ENCODE results near the gene TMEM259.

The TMEM259 gene

DNA sequence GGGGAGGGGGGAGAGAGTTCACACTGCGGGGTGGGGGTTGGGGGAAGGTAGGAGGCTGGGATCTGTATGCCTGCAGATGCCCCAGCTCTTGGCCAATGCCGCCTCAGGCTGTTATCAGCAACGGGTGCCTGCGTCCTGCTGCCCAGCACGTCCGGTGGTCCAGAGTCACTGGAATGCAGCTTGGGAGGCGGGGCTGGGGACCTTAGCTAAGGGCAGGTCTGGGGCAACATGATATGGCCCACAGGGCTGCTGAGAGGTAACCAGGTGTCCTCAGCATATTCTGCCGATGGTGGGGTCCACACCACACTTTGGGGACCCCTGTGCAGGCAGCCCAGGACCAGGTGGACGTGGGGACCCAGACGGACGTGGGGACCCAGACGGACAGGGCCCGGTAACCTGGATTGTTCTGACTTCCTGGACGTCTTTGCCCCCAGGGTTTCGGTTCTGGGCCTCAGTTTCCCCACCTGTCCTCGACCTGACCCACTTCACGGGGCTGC, 45.4 kb upstream of the TMEM259 start:
- Histone ChIP-seq H2AK5ac (ENCODE audit: low read length, severe bottlenecking) (no peak overlapping the region), H2BK15ac (ENCODE audit: low read depth, poor library complexity, severe bottlenecking) (no peak overlapping the region), H2BK12ac (ENCODE audit: low read length in 2 of 2) (no peak overlapping the region), H3K27me3 (ENCODE audit: control insufficient read depth in 1 of 2, insufficient read depth in 1 of 2, low read length in 2 of 2) (peaks cover 40 to 65% of the 10 kb centered on the region in 2 experiments), H3K36me3 (ENCODE audit: control insufficient read depth in 1 of 2, insufficient read depth in 2 of 2, low read depth in 1 of 2, low read length in 2 of 2) (peaks cover 0 to 16% of the 10 kb centered on the region in 2 experiments), H4K91ac (ENCODE audit: low read length) (no peak overlapping the region), H3K9ac (ENCODE audit: low read length) (no peak overlapping the region), H3K14ac (ENCODE audit: low read length in 2 of 2) (peak overlapping the region in 1 of 2 experiments; percentile 38), H3K23ac (ENCODE audit: low read length in 2 of 2) (no peak overlapping the region), H3K4me2 (ENCODE audit: low read length, poor library complexity, severe bottlenecking) (no peak overlapping the region), H3K9me3 (ENCODE audit: control insufficient read depth, low read length) (no peaks in the 10 kb centered on the region), H3K4ac (ENCODE audit: low read depth in 1 of 2, low read length in 2 of 2) (no peak overlapping the region), H3K27ac (ENCODE audit: low read length, poor library complexity, severe bottlenecking) (no peak overlapping the region), H2BK5ac (ENCODE audit: low read depth, low read length, poor library complexity, severe bottlenecking) (no peak overlapping the region), H3K4me1 (ENCODE audit: control insufficient read depth, insufficient read depth, low read depth, low read length) (peaks cover 34% of the 10 kb centered on the region), H2AFZ (ENCODE audit: low read depth, low read length) (no peak overlapping the region), H3K4me3 (ENCODE audit: insufficient read depth in 1 of 2, low read depth in 1 of 2, low read length in 2 of 2) (no peak overlapping the region), H4K8ac (ENCODE audit: low read length) (no peak overlapping the region), H2BK120ac (ENCODE audit: low read depth, low read length) (no peak overlapping the region), H3K18ac (ENCODE audit: low read depth in 1 of 2, low read length in 2 of 2) (peak overlapping the region in 1 of 2 experiments; percentile 56), H3K79me1 (replicated peaks; ENCODE audit: low read length, poor library complexity, severe bottlenecking) (no peaks in the 10 kb centered on the region)
- no peak for DNase-seq
- WGBS, result 53% methylated on average over 16 of the region's 17 CpGs

DNA sequence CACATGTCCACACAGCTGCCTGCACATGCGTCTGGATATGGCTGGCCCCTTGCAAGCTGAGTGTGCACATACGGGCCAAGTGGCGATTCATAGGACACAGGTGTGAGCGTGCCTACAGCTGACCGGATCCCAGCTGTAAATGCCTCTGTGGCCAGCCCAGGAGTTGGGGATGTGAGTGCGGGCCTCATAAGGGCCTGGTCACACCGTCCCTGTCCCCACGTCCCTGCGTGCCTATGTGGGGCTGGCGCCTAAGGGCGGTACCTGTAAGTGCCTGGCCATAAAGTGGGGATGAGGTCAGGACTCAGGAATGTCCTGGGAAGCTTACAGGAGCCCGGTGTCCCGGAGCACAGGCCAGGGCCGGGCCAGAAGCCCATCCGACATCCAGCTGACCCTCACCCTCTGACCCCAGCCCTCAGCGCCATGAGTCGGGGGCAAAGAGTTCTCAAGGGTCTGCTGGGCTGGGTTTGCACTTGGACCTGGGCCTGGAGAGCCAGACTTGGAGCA, 44.7 kb upstream of the TMEM259 start:
- H3K9me3 ChIP-seq (ENCODE audit: control insufficient read depth, low read length), result no peaks in the 10 kb centered on the region
- H3K4ac ChIP-seq (ENCODE audit: low read depth in 1 of 2, low read length in 2 of 2), result no peak overlapping the region
- H4K8ac ChIP-seq (ENCODE audit: low read length), result no peak overlapping the region
- peaks cover 29% of the 10 kb centered on the region for H3K4me1 ChIP-seq (ENCODE audit: control insufficient read depth, insufficient read depth, low read depth, low read length)
- H4K91ac ChIP-seq (ENCODE audit: low read length), result no peak overlapping the region
- no peak overlapping the region for H2BK5ac ChIP-seq (ENCODE audit: low read depth, low read length, poor library complexity, severe bottlenecking)
- 47% methylated on average over 16 of the region's 17 CpGs for WGBS
- no peak overlapping the region for H3K4me2 ChIP-seq (ENCODE audit: low read length, poor library complexity, severe bottlenecking)
- DNase-seq, result no peak
- H2BK12ac ChIP-seq (ENCODE audit: low read length in 2 of 2), result no peak overlapping the region
- H3K36me3 ChIP-seq (ENCODE audit: control insufficient read depth in 1 of 2, insufficient read depth in 2 of 2, low read depth in 1 of 2, low read length in 2 of 2), result peaks cover 0 to 19% of the 10 kb centered on the region in 2 experiments
- no peak overlapping the region for H2BK120ac ChIP-seq (ENCODE audit: low read depth, low read length)
- H3K4me3 ChIP-seq (ENCODE audit: insufficient read depth in 1 of 2, low read depth in 1 of 2, low read length in 2 of 2), result no peak overlapping the region
- no peak overlapping the region for H2BK15ac ChIP-seq (ENCODE audit: low read depth, poor library complexity, severe bottlenecking)
- no peak overlapping the region for H3K9ac ChIP-seq (ENCODE audit: low read length)
- H3K23ac ChIP-seq (ENCODE audit: low read length in 2 of 2), result peak overlapping the region in 1 of 2 experiments; percentile 27
- no peak overlapping the region for H2AFZ ChIP-seq (ENCODE audit: low read depth, low read length)
- H3K79me1 ChIP-seq (replicated peaks; ENCODE audit: low read length, poor library complexity, severe bottlenecking), result no peaks in the 10 kb centered on the region
- H3K27ac ChIP-seq (ENCODE audit: low read length, poor library complexity, severe bottlenecking), result no peak overlapping the region
- no peak overlapping the region for H2AK5ac ChIP-seq (ENCODE audit: low read length, severe bottlenecking)
- no peak overlapping the region for H3K14ac ChIP-seq (ENCODE audit: low read length in 2 of 2)
- H3K27me3 ChIP-seq (ENCODE audit: control insufficient read depth in 1 of 2, insufficient read depth in 1 of 2, low read length in 2 of 2), result peaks cover 36 to 60% of the 10 kb centered on the region in 2 experiments
- H3K18ac ChIP-seq (ENCODE audit: low read depth in 1 of 2, low read length in 2 of 2), result no peak overlapping the region

GRCh38 chr19:1064661-1065605, 44.0 kb upstream of the TMEM259 start:
- Histone ChIP-seq H2BK12ac (ENCODE audit: low read length in 2 of 2) (no peak overlapping the region), H3K14ac (ENCODE audit: low read length in 2 of 2) (no peak overlapping the region), H3K4me1 (ENCODE audit: control insufficient read depth, insufficient read depth, low read depth, low read length) (peaks cover 29% of the 10 kb centered on the region), H3K4me2 (ENCODE audit: low read length, poor library complexity, severe bottlenecking) (no peak overlapping the region), H3K9me3 (ENCODE audit: control insufficient read depth, low read length) (peaks cover under 1% of the 10 kb centered on the region), H2BK15ac (ENCODE audit: low read depth, poor library complexity, severe bottlenecking) (peak overlapping the region; percentile 61), H2AK5ac (ENCODE audit: low read length, severe bottlenecking) (no peak overlapping the region), H3K4me3 (ENCODE audit: insufficient read depth in 1 of 2, low read depth in 1 of 2, low read length in 2 of 2) (no peak overlapping the region), H3K79me1 (replicated peaks; ENCODE audit: low read length, poor library complexity, severe bottlenecking) (no peaks in the 10 kb centered on the region), H2AFZ (ENCODE audit: low read depth, low read length) (peak overlapping the region; percentile 32), H4K8ac (ENCODE audit: low read length) (no peak overlapping the region), H3K36me3 (ENCODE audit: control insufficient read depth in 1 of 2, insufficient read depth in 2 of 2, low read depth in 1 of 2, low read length in 2 of 2) (peaks cover 0 to 19% of the 10 kb centered on the region in 2 experiments), H3K18ac (ENCODE audit: low read depth in 1 of 2, low read length in 2 of 2) (peak overlapping the region in 1 of 2 experiments; percentile 56), H3K23ac (ENCODE audit: low read length in 2 of 2) (peak overlapping the region in 1 of 2 experiments; percentile 27), H4K91ac (ENCODE audit: low read length) (no peak overlapping the region), H2BK5ac (ENCODE audit: low read depth, low read length, poor library complexity, severe bottlenecking) (no peak overlapping the region), H3K4ac (ENCODE audit: low read depth in 1 of 2, low read length in 2 of 2) (no peak overlapping the region), H2BK120ac (ENCODE audit: low read depth, low read length) (no peak overlapping the region), H3K27ac (ENCODE audit: low read length, poor library complexity, severe bottlenecking) (no peak overlapping the region), H3K27me3 (ENCODE audit: control insufficient read depth in 1 of 2, insufficient read depth in 1 of 2, low read length in 2 of 2) (peaks cover 31 to 55% of the 10 kb centered on the region in 2 experiments), H3K9ac (ENCODE audit: low read length) (no peak overlapping the region)
- peak; percentile 77 for DNase-seq
- 15% methylated on average over 59 of the region's 60 CpGs for WGBS

Data from mesenchymal stem cell (in vitro differentiated cells and primary cell).